ENCODE results near the gene RRAS.

The RRAS gene

GRCh38 chr19:49669516-49669915, 29.6 kb upstream of the RRAS start:
- H3K4me1 ChIP-seq (ENCODE audit: control insufficient read depth, insufficient read depth, low read length), result peaks cover 5% of the 10 kb centered on the region
- H3K9ac ChIP-seq (ENCODE audit: low read length), result no peak overlapping the region
- H3K27me3 ChIP-seq (ENCODE audit: control insufficient read depth, insufficient read depth, low read length), result no peaks in the 10 kb centered on the region

DNA sequence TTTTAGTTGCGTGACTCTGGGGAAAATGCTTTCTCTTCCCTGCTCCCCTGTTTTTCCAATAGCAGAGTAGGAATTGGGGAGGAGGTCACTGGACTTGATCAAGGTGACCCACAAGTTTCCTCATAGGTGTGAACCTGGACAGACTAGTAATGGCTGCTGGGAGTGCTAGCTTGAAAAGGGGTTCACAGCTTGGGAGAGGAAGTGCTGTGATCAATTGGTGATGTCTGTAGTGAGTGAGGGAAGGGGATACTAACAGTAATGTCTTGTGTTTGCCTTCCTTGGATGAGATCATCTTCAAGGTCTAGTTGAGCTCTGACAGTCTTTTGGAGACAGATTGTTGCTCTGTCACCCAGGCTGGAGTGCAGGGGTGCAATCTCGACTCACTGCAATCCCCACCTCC, 27.5 kb upstream of the RRAS start:
- Histone ChIP-seq H3K4me1 (ENCODE audit: control insufficient read depth, insufficient read depth, low read length) (peaks cover 5% of the 10 kb centered on the region), H3K27me3 (ENCODE audit: control insufficient read depth, insufficient read depth, low read length) (no peaks in the 10 kb centered on the region), H3K9ac (ENCODE audit: low read length) (no peak overlapping the region), H3K27ac (ENCODE audit: low read depth, low read length) (no peak overlapping the region), H3K4me3 (ENCODE audit: low read length) (no peak overlapping the region), H3K36me3 (ENCODE audit: control insufficient read depth, insufficient read depth, low read length) (peaks cover 3% of the 10 kb centered on the region)

More at GRCh38 chr19:49669516-49669915, 29.6 kb upstream of the RRAS start:
- Histone ChIP-seq H3K36me3 (ENCODE audit: control insufficient read depth, insufficient read depth, low read length) (no peaks in the 10 kb centered on the region), H3K27ac (ENCODE audit: low read depth, low read length) (no peak overlapping the region), H3K4me3 (ENCODE audit: low read length) (no peak overlapping the region)

GRCh38 chr19:49666120-49666444, 26.1 kb upstream of the RRAS start:
- Histone ChIP-seq H3K27ac (ENCODE audit: low read depth, low read length) (peak overlapping the region; percentile 82), H3K9ac (ENCODE audit: low read length) (peak overlapping the region; percentile 53), H3K4me1 (ENCODE audit: control insufficient read depth, insufficient read depth, low read length) (peaks cover 5% of the 10 kb centered on the region), H3K36me3 (ENCODE audit: control insufficient read depth, insufficient read depth, low read length) (peaks cover 10% of the 10 kb centered on the region), H3K27me3 (ENCODE audit: control insufficient read depth, insufficient read depth, low read length) (no peaks in the 10 kb centered on the region), H3K4me3 (ENCODE audit: low read length) (peak overlapping the region; percentile 72)

DNA sequence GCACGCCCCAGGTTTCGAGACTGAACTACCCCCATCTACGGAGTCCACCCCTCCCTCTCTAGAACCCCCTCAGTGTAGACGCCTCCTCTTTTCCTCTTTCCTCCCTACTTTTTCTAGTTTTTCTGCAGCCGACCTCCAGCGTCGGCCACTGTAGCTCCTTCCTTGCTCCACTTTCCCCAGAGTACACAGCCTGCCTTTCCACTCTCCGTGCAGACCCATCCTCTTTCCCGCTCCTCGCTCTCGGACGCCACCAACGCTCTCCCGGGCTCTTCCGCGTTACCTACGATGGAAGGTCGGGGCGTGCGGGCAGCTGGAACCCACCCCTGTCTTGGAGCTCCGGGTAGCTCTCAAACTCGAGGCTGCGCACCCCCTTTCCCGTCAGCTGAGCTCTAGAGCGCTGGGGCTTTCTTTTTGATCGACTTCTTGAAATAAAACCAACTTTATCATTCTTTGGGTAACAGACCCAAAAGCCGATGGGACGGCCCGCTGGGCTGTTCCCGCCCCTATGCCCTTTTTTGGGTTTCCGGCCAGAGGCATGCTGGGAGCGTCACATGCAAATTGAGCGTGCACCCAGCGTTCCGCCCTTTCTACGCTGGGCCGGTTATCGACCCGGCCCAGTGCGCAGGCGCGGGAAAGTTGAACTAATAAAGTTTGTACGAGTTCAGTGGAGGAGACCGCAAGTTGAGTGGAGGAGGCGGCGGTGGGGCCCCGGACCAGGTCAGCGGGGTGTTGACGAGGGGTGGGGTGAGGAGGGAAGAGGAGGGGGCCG, 25.6 kb upstream of the RRAS start, which contains the start of the genes BCL2L12 and IRF3:
TSS of gene BCL2L12 (plus strand) at position 583 of the 769 bp plus-strand sequence. CDS start 760 bp downstream, outside the sequence.
TSS of gene IRF3 (minus strand) at position 507 of the 769 bp plus-strand sequence. CDS start 1,019 bp downstream, outside the sequence.
- H3K27me3 ChIP-seq (ENCODE audit: control insufficient read depth, insufficient read depth, low read length), result no peaks in the 10 kb centered on the region
- H3K27ac ChIP-seq (ENCODE audit: low read depth, low read length), result peak within 1 kb of the TSS; percentile 82
- H3K36me3 ChIP-seq (ENCODE audit: control insufficient read depth, insufficient read depth, low read length), result peaks cover 12% of the 10 kb centered on the region
- peak within 1 kb of the TSS; percentile 82 for H3K4me3 ChIP-seq (ENCODE audit: low read length)
- H3K4me1 ChIP-seq (ENCODE audit: control insufficient read depth, insufficient read depth, low read length), result peaks cover 5% of the 10 kb centered on the region
- H3K9ac ChIP-seq (ENCODE audit: low read length), result peak within 1 kb of the TSS; percentile 73

DNA sequence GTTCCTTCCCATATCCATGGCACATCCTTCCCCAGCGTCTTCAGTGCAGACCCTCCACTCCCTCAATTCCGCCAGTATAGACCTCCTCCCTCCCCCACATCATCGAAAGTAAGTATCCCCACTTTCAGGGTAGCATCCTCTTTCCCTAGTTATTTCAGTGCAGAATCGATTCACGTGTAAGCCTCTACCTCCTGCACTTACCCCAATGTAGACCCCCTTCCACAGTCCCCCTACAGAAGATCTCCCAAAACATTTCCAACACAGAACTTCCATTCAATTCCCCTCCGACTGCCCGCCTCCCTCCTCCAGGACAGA, 25.1 kb upstream of the RRAS start:
- peak overlapping the region; percentile 82 for H3K4me3 ChIP-seq (ENCODE audit: low read length)
- H3K36me3 ChIP-seq (ENCODE audit: control insufficient read depth, insufficient read depth, low read length), result peaks cover 13% of the 10 kb centered on the region
- peak overlapping the region; percentile 73 for H3K9ac ChIP-seq (ENCODE audit: low read length)
- H3K27ac ChIP-seq (ENCODE audit: low read depth, low read length), result peak overlapping the region; percentile 82
- peaks cover 5% of the 10 kb centered on the region for H3K4me1 ChIP-seq (ENCODE audit: control insufficient read depth, insufficient read depth, low read length)
- no peaks in the 10 kb centered on the region for H3K27me3 ChIP-seq (ENCODE audit: control insufficient read depth, insufficient read depth, low read length)

DNA sequence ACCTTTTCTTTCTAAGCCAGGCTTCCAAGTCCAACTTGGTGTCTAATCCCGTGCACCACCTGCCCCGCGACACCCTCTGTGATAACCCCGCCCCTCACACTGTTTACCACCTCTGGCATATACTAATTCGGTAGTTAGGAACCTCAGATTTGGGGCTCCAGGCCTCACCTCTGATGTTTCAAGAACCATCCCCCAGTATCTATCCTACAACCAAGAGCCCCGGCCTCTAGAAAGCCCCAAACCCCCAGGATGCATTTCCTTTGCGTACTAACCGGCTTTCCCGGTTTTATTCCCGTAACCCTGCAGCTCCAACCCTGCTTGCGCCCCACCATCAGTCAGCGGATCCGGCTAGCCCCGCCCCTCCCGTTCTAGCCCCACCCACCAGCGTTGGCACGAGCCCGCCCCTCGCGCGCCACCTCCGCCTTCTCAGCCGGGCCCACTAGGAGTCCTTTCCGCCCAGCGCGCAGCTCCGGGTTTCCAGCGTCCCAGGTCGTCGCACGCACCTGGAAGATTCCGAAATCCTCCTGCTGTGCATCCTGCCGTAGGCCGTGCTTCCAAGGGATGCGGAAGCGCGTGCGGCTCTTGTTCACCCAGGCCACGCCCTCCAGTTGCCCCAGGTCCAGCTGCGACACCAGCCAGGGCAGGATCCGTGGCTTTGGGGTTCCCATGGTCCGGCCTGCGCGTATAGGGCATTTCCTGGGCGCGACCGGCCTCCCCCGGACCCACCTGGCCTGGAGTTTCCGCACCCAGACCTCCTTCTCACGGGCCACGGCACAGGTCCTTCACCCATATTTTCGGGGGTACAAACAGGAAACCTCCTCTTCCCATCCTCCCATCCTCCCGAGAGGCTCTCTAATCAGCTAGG, 24.5 kb upstream of the RRAS start:
- Histone ChIP-seq H3K4me1 (ENCODE audit: control insufficient read depth, insufficient read depth, low read length) (peaks cover 5% of the 10 kb centered on the region), H3K4me3 (ENCODE audit: low read length) (peak overlapping the region; percentile 82), H3K27me3 (ENCODE audit: control insufficient read depth, insufficient read depth, low read length) (no peaks in the 10 kb centered on the region), H3K9ac (ENCODE audit: low read length) (peak overlapping the region; percentile 73), H3K27ac (ENCODE audit: low read depth, low read length) (peak overlapping the region; percentile 82), H3K36me3 (ENCODE audit: control insufficient read depth, insufficient read depth, low read length) (peaks cover 13% of the 10 kb centered on the region)

- no peak overlapping the region for H3K9ac ChIP-seq (ENCODE audit: low read length)
- H3K4me3 ChIP-seq (ENCODE audit: low read length), result no peak overlapping the region
These were observed 23.3 kb upstream of the RRAS start for GRCh38 chr19:49663224-49663623.

GRCh38 chr19:49662011-49662410, 22.1 kb upstream of the RRAS start:
- H3K9ac ChIP-seq (ENCODE audit: low read length), result no peak overlapping the region
- H3K4me3 ChIP-seq (ENCODE audit: low read length), result no peak overlapping the region
- no peak overlapping the region for H3K27ac ChIP-seq (ENCODE audit: low read depth, low read length)
- H3K36me3 ChIP-seq (ENCODE audit: control insufficient read depth, insufficient read depth, low read length), result peaks cover 27% of the 10 kb centered on the region
- no peaks in the 10 kb centered on the region for H3K27me3 ChIP-seq (ENCODE audit: control insufficient read depth, insufficient read depth, low read length)
- peaks cover 5% of the 10 kb centered on the region for H3K4me1 ChIP-seq (ENCODE audit: control insufficient read depth, insufficient read depth, low read length)

More at GRCh38 chr19:49663224-49663623, 23.3 kb upstream of the RRAS start:
- no peak overlapping the region for H3K27ac ChIP-seq (ENCODE audit: low read depth, low read length)
- peaks cover 5% of the 10 kb centered on the region for H3K4me1 ChIP-seq (ENCODE audit: control insufficient read depth, insufficient read depth, low read length)
- peaks cover 19% of the 10 kb centered on the region for H3K36me3 ChIP-seq (ENCODE audit: control insufficient read depth, insufficient read depth, low read length)
- H3K27me3 ChIP-seq (ENCODE audit: control insufficient read depth, insufficient read depth, low read length), result no peaks in the 10 kb centered on the region

- no peak overlapping the region for H3K4me3 ChIP-seq (ENCODE audit: low read length)
- peaks cover 37% of the 10 kb centered on the region for H3K36me3 ChIP-seq (ENCODE audit: control insufficient read depth, insufficient read depth, low read length)
- H3K27ac ChIP-seq (ENCODE audit: low read depth, low read length), result no peak overlapping the region
These were observed 20.5 kb upstream of the RRAS start for GRCh38 chr19:49660338-49660961.

DNA sequence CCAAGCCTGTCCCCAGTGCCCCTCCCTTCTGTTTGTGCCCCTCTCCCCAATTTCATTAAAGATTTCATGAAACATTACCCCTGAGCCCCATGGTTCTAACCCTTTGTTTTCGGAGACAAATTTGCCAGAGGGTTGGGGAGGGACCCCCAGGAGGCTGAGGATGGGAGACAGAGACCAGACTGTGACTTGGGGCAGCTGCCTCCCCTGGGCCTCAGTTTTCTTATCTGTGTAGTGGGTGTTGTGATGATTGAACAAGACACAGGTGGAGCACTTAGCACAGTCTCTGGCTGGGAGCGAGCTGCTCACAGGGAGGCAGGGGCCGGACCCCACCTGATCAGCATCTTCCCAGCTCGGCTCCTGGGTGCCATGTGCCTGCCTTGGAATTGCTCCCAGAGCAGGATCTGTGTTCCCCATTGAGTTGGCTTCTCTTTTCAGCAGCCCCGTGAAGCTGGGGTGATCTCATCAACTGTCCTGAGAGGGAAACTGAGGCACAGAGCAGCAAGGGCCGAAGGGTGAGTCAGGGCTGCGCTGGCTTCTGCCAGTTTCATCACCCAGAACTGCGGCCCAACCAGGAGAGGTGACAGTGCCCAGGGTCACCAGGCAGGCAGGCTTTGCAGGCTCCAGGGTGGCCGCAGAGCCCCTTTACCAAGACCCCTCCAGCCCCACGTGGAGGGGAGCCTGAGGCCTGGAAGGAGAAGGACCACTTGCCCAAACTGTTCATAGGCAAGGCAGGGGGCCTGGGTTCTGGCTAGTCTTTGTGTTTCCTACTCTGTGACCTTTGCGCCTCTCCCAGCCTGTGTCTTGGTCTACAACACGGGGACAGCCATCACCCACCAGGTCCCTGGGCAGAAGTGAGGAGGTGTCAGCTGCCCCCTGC, 18.9 kb upstream of the RRAS start:
- Histone ChIP-seq H3K4me1 (ENCODE audit: control insufficient read depth, insufficient read depth, low read length) (no peaks in the 10 kb centered on the region), H3K36me3 (ENCODE audit: control insufficient read depth, insufficient read depth, low read length) (peaks cover 47% of the 10 kb centered on the region), H3K9ac (ENCODE audit: low read length) (no peak overlapping the region), H3K27ac (ENCODE audit: low read depth, low read length) (no peak overlapping the region), H3K4me3 (ENCODE audit: low read length) (no peak overlapping the region), H3K27me3 (ENCODE audit: control insufficient read depth, insufficient read depth, low read length) (no peaks in the 10 kb centered on the region)

More at GRCh38 chr19:49660338-49660961, 20.5 kb upstream of the RRAS start:
- H3K27me3 ChIP-seq (ENCODE audit: control insufficient read depth, insufficient read depth, low read length), result no peaks in the 10 kb centered on the region
- no peak overlapping the region for H3K9ac ChIP-seq (ENCODE audit: low read length)
- H3K4me1 ChIP-seq (ENCODE audit: control insufficient read depth, insufficient read depth, low read length), result no peaks in the 10 kb centered on the region

- H3K4me3 ChIP-seq (ENCODE audit: low read length), result no peak overlapping the region
- H3K4me1 ChIP-seq (ENCODE audit: control insufficient read depth, insufficient read depth, low read length), result no peaks in the 10 kb centered on the region
- H3K9ac ChIP-seq (ENCODE audit: low read length), result no peak overlapping the region
- no peaks in the 10 kb centered on the region for H3K27me3 ChIP-seq (ENCODE audit: control insufficient read depth, insufficient read depth, low read length)
- H3K36me3 ChIP-seq (ENCODE audit: control insufficient read depth, insufficient read depth, low read length), result peaks cover 50% of the 10 kb centered on the region
- no peak overlapping the region for H3K27ac ChIP-seq (ENCODE audit: low read depth, low read length)
These were observed 18.2 kb upstream of the RRAS start for GRCh38 chr19:49658139-49658517.

Data from rectal smooth muscle tissue (tissue), 1 donor.